HepG2 (cell line): Measurements from ENCODE around the gene PTGDR2.

Experiments used
- HES4 ChIP-seq: sonication (generic); formaldehyde crosslinking; IDR thresholded peaks from 2 replicates; pipeline ENCODE4 v1.9.0; 2021; ENCODE audit warnings: mild to moderate bottlenecking, missing genetic modification reagents, borderline replicate concordance
- ZNF18 ChIP-seq: sonication (generic); formaldehyde crosslinking; IDR thresholded peaks from 2 replicates; pipeline ENCODE4 v1.8.0; 2022; ENCODE audit warnings: mild to moderate bottlenecking, missing genetic modification reagents; ENCODE audit not compliant: insufficient replicate concordance
- ZNF225 ChIP-seq: sonication (generic); formaldehyde crosslinking; IDR thresholded peaks from 2 replicates; pipeline ENCODE4 v1.4.0; 2020; ENCODE audit warnings: mild to moderate bottlenecking, missing genetic modification reagents
- TF ChIP-seq, protein P1 (sequence below): sonication (generic); formaldehyde crosslinking; conservative IDR thresholded peaks from 2 replicates; pipeline ENCODE4 v1.5.0; 2020; ENCODE audit warnings: missing genetic modification reagents
- TF ChIP-seq, protein P2 (sequence below): sonication (generic); formaldehyde crosslinking; IDR thresholded peaks from 2 replicates; pipeline ENCODE4 v1.5.0; 2020; ENCODE audit warnings: mild to moderate bottlenecking, missing genetic modification reagents, moderate library complexity

GRCh38 chr11:60810569-60810968 lies 45.2 kb downstream of the PTGDR2 start:
- TF ChIP-seq ZNF225, result no peak
- TF ChIP-seq, protein P1, sequence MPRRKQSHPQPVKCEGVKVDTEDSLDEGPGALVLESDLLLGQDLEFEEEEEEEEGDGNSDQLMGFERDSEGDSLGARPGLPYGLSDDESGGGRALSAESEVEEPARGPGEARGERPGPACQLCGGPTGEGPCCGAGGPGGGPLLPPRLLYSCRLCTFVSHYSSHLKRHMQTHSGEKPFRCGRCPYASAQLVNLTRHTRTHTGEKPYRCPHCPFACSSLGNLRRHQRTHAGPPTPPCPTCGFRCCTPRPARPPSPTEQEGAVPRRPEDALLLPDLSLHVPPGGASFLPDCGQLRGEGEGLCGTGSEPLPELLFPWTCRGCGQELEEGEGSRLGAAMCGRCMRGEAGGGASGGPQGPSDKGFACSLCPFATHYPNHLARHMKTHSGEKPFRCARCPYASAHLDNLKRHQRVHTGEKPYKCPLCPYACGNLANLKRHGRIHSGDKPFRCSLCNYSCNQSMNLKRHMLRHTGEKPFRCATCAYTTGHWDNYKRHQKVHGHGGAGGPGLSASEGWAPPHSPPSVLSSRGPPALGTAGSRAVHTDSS (CRISPR knock-in tag), result no peak
- no peak for TF ChIP-seq HES4 (CRISPR knock-in tag)
- TF ChIP-seq, protein P2, sequence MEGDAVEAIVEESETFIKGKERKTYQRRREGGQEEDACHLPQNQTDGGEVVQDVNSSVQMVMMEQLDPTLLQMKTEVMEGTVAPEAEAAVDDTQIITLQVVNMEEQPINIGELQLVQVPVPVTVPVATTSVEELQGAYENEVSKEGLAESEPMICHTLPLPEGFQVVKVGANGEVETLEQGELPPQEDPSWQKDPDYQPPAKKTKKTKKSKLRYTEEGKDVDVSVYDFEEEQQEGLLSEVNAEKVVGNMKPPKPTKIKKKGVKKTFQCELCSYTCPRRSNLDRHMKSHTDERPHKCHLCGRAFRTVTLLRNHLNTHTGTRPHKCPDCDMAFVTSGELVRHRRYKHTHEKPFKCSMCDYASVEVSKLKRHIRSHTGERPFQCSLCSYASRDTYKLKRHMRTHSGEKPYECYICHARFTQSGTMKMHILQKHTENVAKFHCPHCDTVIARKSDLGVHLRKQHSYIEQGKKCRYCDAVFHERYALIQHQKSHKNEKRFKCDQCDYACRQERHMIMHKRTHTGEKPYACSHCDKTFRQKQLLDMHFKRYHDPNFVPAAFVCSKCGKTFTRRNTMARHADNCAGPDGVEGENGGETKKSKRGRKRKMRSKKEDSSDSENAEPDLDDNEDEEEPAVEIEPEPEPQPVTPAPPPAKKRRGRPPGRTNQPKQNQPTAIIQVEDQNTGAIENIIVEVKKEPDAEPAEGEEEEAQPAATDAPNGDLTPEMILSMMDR, result no peak
- no peak for TF ChIP-seq ZNF18 (CRISPR knock-in tag)
